ENCODE results near the gene NFATC2.

- no peak for TF ChIP-seq TRIM28 (IDR thresholded peaks at IDR 0.05; ENCODE audit: borderline replicate concordance, low read length)
- TF ChIP-seq, protein P1, sequence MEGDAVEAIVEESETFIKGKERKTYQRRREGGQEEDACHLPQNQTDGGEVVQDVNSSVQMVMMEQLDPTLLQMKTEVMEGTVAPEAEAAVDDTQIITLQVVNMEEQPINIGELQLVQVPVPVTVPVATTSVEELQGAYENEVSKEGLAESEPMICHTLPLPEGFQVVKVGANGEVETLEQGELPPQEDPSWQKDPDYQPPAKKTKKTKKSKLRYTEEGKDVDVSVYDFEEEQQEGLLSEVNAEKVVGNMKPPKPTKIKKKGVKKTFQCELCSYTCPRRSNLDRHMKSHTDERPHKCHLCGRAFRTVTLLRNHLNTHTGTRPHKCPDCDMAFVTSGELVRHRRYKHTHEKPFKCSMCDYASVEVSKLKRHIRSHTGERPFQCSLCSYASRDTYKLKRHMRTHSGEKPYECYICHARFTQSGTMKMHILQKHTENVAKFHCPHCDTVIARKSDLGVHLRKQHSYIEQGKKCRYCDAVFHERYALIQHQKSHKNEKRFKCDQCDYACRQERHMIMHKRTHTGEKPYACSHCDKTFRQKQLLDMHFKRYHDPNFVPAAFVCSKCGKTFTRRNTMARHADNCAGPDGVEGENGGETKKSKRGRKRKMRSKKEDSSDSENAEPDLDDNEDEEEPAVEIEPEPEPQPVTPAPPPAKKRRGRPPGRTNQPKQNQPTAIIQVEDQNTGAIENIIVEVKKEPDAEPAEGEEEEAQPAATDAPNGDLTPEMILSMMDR (tag by site-specific recombination; IDR thresholded peaks at IDR 0.05): no peak
- TF ChIP-seq, protein P2, sequence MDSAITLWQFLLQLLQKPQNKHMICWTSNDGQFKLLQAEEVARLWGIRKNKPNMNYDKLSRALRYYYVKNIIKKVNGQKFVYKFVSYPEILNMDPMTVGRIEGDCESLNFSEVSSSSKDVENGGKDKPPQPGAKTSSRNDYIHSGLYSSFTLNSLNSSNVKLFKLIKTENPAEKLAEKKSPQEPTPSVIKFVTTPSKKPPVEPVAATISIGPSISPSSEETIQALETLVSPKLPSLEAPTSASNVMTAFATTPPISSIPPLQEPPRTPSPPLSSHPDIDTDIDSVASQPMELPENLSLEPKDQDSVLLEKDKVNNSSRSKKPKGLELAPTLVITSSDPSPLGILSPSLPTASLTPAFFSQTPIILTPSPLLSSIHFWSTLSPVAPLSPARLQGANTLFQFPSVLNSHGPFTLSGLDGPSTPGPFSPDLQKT (IDR thresholded peaks at IDR 0.05; ENCODE audit: borderline replicate concordance, low read depth, low read length): no peak
- no peak for TF ChIP-seq ZNF335 (tag by site-specific recombination; conservative IDR thresholded peaks at IDR 0.05)
- TF ChIP-seq SETDB1 (IDR thresholded peaks at IDR 0.05; ENCODE audit: insufficient read length, low read length): no peak
- no peak for TF ChIP-seq PATZ1 (tag by site-specific recombination; IDR thresholded peaks at IDR 0.05)
- no peak for TF ChIP-seq KLF9 (tag by site-specific recombination; IDR thresholded peaks at IDR 0.05; ENCODE audit: low read depth)
- no peak for TF ChIP-seq ZNF560 (tag by site-specific recombination; IDR thresholded peaks at IDR 0.05; ENCODE audit: borderline replicate concordance)
- no peak for TF ChIP-seq ZNF16 (tag by site-specific recombination; IDR thresholded peaks at IDR 0.05; ENCODE audit: low read depth)
- no peak for TF ChIP-seq ZNF391 (tag by site-specific recombination; IDR thresholded peaks at IDR 0.05; ENCODE audit: borderline replicate concordance, low read depth)
- TF ChIP-seq ZNF354C (tag by site-specific recombination; IDR thresholded peaks at IDR 0.05; ENCODE audit: borderline replicate concordance, low read depth): no peak
- no peak for TF ChIP-seq KLF1 (tag by site-specific recombination; IDR thresholded peaks at IDR 0.05)
These were observed 182.6 kb downstream of the NFATC2 start for GRCh38 chr20:51359947-51360346.

All from HEK293 (cell line).